HUES6 (cell line): ENCODE results near the gene PANK3.

Experiments
- H3K27ac ChIP-seq: 2 replicates; pipeline ENCODE4 v1.7.0; 2013; ENCODE audit warnings: low read depth, mild to moderate bottlenecking, low read length, inconsistent platforms
- H3K27me3 ChIP-seq: 2 replicates; pipeline ENCODE4 v1.6.1; 2013; ENCODE audit warnings: low read length; ENCODE audit not compliant: control insufficient read depth, insufficient read depth
- H3K36me3 ChIP-seq: 2 replicates; pipeline ENCODE4 v1.6.1; 2013; ENCODE audit warnings: low read length; ENCODE audit not compliant: control insufficient read depth, insufficient read depth
- H3K4me1 ChIP-seq: 2 replicates; pipeline ENCODE4 v1.6.1; 2013; ENCODE audit warnings: low read length; ENCODE audit not compliant: control insufficient read depth, insufficient read depth
- H3K4me3 ChIP-seq: 2 replicates; pipeline ENCODE4 v1.5.1; 2013; ENCODE audit warnings: low read depth, low read length
- H3K9ac ChIP-seq: one replicate; pipeline ENCODE4 v1.6.1; 2013; ENCODE audit warnings: mild to moderate bottlenecking, low read length
- H3K9me3 ChIP-seq: 2 replicates; pipeline ENCODE4 v1.6.1; 2013; ENCODE audit warnings: low read depth, low read length; ENCODE audit not compliant: control insufficient read depth, insufficient read depth

The PANK3 gene

DNA sequence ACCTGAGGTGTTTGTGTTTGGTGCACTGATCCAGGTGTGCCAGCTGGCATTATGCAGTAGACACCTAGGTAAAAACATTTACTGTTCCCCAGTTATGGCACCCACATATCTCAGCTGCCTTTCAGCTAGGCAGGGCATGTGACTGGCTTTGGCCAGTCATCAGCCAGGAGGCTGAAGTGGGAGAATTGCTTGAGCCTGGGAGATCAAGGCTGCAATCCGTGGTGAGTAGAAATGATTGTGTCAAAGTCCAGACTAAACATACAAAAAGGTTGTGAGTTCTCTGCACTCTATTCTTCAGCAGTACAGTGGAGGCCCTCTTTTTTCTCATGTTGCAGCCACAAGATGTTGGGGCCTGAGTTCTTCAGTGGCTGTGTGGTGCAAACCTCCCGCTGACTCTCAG lies 53.3 kb downstream of the PANK3 start:
- H3K4me1 ChIP-seq: peaks cover 5% of the 10 kb centered on the region; the same call in 1 of the 2 replicates

DNA sequence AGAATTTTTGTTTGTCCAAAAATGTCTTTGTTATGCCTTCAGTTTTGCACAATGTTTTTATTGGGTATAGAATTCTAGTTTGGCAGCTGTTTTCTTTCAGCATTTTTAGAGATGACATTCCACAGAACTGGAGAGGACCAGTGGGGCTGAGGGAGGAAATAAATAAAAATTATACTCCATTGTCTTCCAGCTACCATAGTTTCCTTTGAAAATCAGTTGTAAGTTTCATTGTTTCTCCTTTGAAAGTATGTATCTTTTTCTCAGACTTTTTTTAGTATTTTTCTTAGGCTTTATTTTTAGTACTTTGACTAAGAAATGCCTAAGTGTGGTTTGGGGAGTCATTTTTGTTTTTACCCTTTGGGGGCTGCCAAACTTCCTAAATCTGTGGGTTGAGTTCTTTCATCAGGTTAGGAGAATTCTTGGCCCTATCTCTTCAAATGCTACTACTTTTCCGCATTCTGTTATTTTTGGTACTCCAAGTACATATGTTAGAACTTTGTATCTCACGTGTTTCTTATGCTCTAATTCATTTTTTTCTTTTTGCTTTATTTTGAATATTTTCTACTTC lies 65.2 kb downstream of the PANK3 start:
- H3K27ac ChIP-seq: no peak overlapping the region
- no peak overlapping the region for H3K9ac ChIP-seq
- no peaks in the 10 kb centered on the region for H3K4me1 ChIP-seq
- H3K27me3 ChIP-seq: no peaks in the 10 kb centered on the region
- H3K36me3 ChIP-seq: peaks cover 94% of the 10 kb centered on the region
- H3K4me3 ChIP-seq: no peak overlapping the region
- H3K9me3 ChIP-seq: peaks cover 4% of the 10 kb centered on the region; the same call in 1 of the 2 replicates

More for the DNA sequence above, 53.3 kb downstream of the PANK3 start:
- H3K9ac ChIP-seq: no peak overlapping the region
- peaks cover 19% of the 10 kb centered on the region for H3K27me3 ChIP-seq
- no peaks in the 10 kb centered on the region for H3K9me3 ChIP-seq
- no peak overlapping the region for H3K4me3 ChIP-seq
- no peaks in the 10 kb centered on the region for H3K36me3 ChIP-seq
- no peak overlapping the region for H3K27ac ChIP-seq

DNA sequence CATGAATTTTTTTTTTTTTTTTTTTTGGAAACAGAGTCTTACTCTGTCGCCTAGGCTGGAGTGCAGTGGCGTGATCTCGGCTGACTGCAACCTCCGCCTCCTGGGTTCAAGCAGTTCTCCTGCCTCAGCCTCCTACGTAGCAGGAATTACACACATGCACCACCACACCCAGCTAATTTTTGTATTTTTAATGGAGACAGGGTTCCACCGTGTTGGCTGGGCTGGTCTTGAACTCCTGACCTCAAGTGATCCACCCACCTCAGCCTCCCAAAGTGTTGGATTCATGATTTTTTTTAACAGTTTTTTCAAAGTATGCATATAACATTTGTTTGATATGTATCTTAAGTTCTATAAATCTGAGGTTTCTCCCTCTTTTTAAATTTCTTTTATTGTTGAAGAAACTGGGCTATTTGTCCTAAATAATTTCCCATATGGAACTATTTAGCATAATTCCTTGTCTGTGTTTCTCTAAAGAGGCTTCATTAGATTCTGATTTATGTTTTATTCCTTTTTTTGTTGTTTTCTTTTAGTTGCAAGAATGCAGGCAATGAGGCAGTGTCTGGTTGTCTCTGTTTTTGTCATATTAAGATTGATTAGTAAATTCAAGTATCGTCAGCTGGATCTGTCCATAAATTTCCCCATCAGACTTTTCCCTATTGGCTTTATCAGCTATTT lies 76.5 kb downstream of the PANK3 start:
- Histone ChIP-seq H3K9me3 (no peaks in the 10 kb centered on the region), H3K27ac (no peak overlapping the region), H3K9ac (no peak overlapping the region), H3K4me3 (no peak overlapping the region), H3K4me1 (no peaks in the 10 kb centered on the region), H3K36me3 (peaks cover 85% of the 10 kb centered on the region), H3K27me3 (no peaks in the 10 kb centered on the region)
